Neuron (in vitro differentiated cells): ENCODE results near the gene IL12A.

Experiments
- H2AFZ ChIP-seq: one replicate; pipeline ENCODE4 v1.6.1; 2013; ENCODE audit warnings: low read depth, mild to moderate bottlenecking, inconsistent platforms, low read length, moderate library complexity
- H3K27me3 ChIP-seq: one replicate; pipeline ENCODE4 v1.6.1; 2013; ENCODE audit warnings: low read length; ENCODE audit not compliant: insufficient read depth
- H3K36me3 ChIP-seq: one replicate; pipeline ENCODE4 v1.6.1; 2013; ENCODE audit warnings: low read length; ENCODE audit not compliant: insufficient read depth
- H3K4me1 ChIP-seq: one replicate; pipeline ENCODE4 v1.6.1; 2013; ENCODE audit warnings: low read length; ENCODE audit not compliant: insufficient read depth
- H3K4me3 ChIP-seq: 2 replicates; pipeline ENCODE4 v1.5.1; 2013; ENCODE audit warnings: mild to moderate bottlenecking, low read length, moderate library complexity
- H3K9me3 ChIP-seq: one replicate; pipeline ENCODE4 v1.6.1; 2013; ENCODE audit warnings: low read length

Gene IL12A

GRCh38 chr3:160001148-160001760, 12.6 kb downstream of the IL12A start:
- H2AFZ ChIP-seq = no peak overlapping the region
- peaks cover 9% of the 10 kb centered on the region for H3K4me1 ChIP-seq
- H3K9me3 ChIP-seq = no peaks in the 10 kb centered on the region
- H3K4me3 ChIP-seq = no peak overlapping the region
- no peaks in the 10 kb centered on the region for H3K36me3 ChIP-seq
- H3K27me3 ChIP-seq = peaks cover 3% of the 10 kb centered on the region

- H2AFZ ChIP-seq = no peak overlapping the region
- H3K9me3 ChIP-seq = no peaks in the 10 kb centered on the region
- no peak overlapping the region for H3K4me3 ChIP-seq
- H3K4me1 ChIP-seq = peaks cover 9% of the 10 kb centered on the region
- H3K27me3 ChIP-seq = peaks cover 3% of the 10 kb centered on the region
- no peaks in the 10 kb centered on the region for H3K36me3 ChIP-seq
Measured at GRCh38 chr3:160001850-160002623, 13.4 kb downstream of the IL12A start.

- H3K9me3 ChIP-seq = no peaks in the 10 kb centered on the region
- H3K4me1 ChIP-seq = peaks cover 9% of the 10 kb centered on the region
- H3K4me3 ChIP-seq = no peak overlapping the region
- no peaks in the 10 kb centered on the region for H3K36me3 ChIP-seq
- H2AFZ ChIP-seq = no peak overlapping the region
- peaks cover 3% of the 10 kb centered on the region for H3K27me3 ChIP-seq
Measured at GRCh38 chr3:160003520-160004128, 15.0 kb downstream of the IL12A start.

- peaks cover 9% of the 10 kb centered on the region for H3K4me1 ChIP-seq
Measured at GRCh38 chr3:160005004-160005403, 16.4 kb downstream of the IL12A start.

GRCh38 chr3:160006282-160007163, 17.9 kb downstream of the IL12A start:
- Histone ChIP-seq H3K9me3 (no peaks in the 10 kb centered on the region), H3K27me3 (peaks cover 3% of the 10 kb centered on the region), H2AFZ (no peak overlapping the region), H3K4me1 (peaks cover 4% of the 10 kb centered on the region), H3K36me3 (no peaks in the 10 kb centered on the region), H3K4me3 (no peak overlapping the region)

More at GRCh38 chr3:160005004-160005403, 16.4 kb downstream of the IL12A start:
- H2AFZ ChIP-seq = no peak overlapping the region
- H3K27me3 ChIP-seq = peaks cover 3% of the 10 kb centered on the region
- no peaks in the 10 kb centered on the region for H3K36me3 ChIP-seq
- H3K9me3 ChIP-seq = no peaks in the 10 kb centered on the region
- no peak overlapping the region for H3K4me3 ChIP-seq

GRCh38 chr3:160008961-160009360, 20.3 kb downstream of the IL12A start:
- Histone ChIP-seq H3K4me1 (no peaks in the 10 kb centered on the region), H3K27me3 (no peaks in the 10 kb centered on the region), H3K9me3 (no peaks in the 10 kb centered on the region), H2AFZ (no peak overlapping the region), H3K36me3 (no peaks in the 10 kb centered on the region), H3K4me3 (no peak overlapping the region)

GRCh38 chr3:160009525-160009924, 20.9 kb downstream of the IL12A start:
- Histone ChIP-seq H2AFZ (no peak overlapping the region), H3K4me1 (no peaks in the 10 kb centered on the region), H3K4me3 (no peak overlapping the region), H3K27me3 (no peaks in the 10 kb centered on the region), H3K36me3 (no peaks in the 10 kb centered on the region), H3K9me3 (no peaks in the 10 kb centered on the region)

- Histone ChIP-seq H3K27me3 (no peaks in the 10 kb centered on the region), H3K9me3 (no peaks in the 10 kb centered on the region), H3K4me3 (no peak overlapping the region), H3K4me1 (no peaks in the 10 kb centered on the region), H3K36me3 (no peaks in the 10 kb centered on the region), H2AFZ (no peak overlapping the region)
Measured at GRCh38 chr3:160010578-160010977, 21.9 kb downstream of the IL12A start.

- H2AFZ ChIP-seq = no peak overlapping the region
- H3K27me3 ChIP-seq = no peaks in the 10 kb centered on the region
- no peaks in the 10 kb centered on the region for H3K9me3 ChIP-seq
- H3K4me3 ChIP-seq = no peak overlapping the region
- no peaks in the 10 kb centered on the region for H3K4me1 ChIP-seq
- no peaks in the 10 kb centered on the region for H3K36me3 ChIP-seq
Measured at GRCh38 chr3:160012108-160012507, 23.5 kb downstream of the IL12A start.

- no peaks in the 10 kb centered on the region for H3K9me3 ChIP-seq
- no peak overlapping the region for H2AFZ ChIP-seq
- H3K36me3 ChIP-seq = no peaks in the 10 kb centered on the region
- H3K27me3 ChIP-seq = peaks cover 4% of the 10 kb centered on the region
- H3K4me3 ChIP-seq = no peak overlapping the region
- H3K4me1 ChIP-seq = no peaks in the 10 kb centered on the region
Measured at GRCh38 chr3:160016972-160017371, 28.3 kb downstream of the IL12A start.

GRCh38 chr3:160018959-160019358, 30.3 kb downstream of the IL12A start:
- Histone ChIP-seq H3K9me3 (no peaks in the 10 kb centered on the region), H3K36me3 (no peaks in the 10 kb centered on the region), H3K4me1 (no peaks in the 10 kb centered on the region), H2AFZ (no peak overlapping the region), H3K27me3 (peaks cover 5% of the 10 kb centered on the region), H3K4me3 (no peak overlapping the region)

GRCh38 chr3:160020057-160020711, 31.5 kb downstream of the IL12A start:
- Histone ChIP-seq H3K9me3 (no peaks in the 10 kb centered on the region), H3K27me3 (peaks cover 5% of the 10 kb centered on the region), H3K4me3 (no peak overlapping the region), H2AFZ (no peak overlapping the region), H3K4me1 (no peaks in the 10 kb centered on the region), H3K36me3 (no peaks in the 10 kb centered on the region)
